OCI-LY1 (cell line): ENCODE measurements around the gene IQSEC1.

Source experiments
- H2AFZ ChIP-seq: fragments of 200-600 bp; sonication (generic), shearing (Covaris generic); 2 replicates; pipeline ENCODE4 v1.6.0; 2014; ENCODE audit warnings: antibody characterized with exemption, mild to moderate bottlenecking, low read length
- H3F3A ChIP-seq: fragments of 200-600 bp; sonication (generic), shearing (Covaris generic); 2 replicates; pipeline ENCODE4 v1.6.0; 2014; ENCODE audit warnings: mild to moderate bottlenecking, antibody characterized with exemption, low read length, moderate library complexity; ENCODE audit not compliant: insufficient read depth
- H3K27ac ChIP-seq: fragments of 200-600 bp; sonication (generic); 2 replicates; pipeline ENCODE4 v1.5.1; 2014; ENCODE audit warnings: low read length, mixed run types, mild to moderate bottlenecking, low read depth; ENCODE audit not compliant: poor library complexity, severe bottlenecking
- H3K27me3 ChIP-seq: fragments of 200-600 bp; sonication (generic); 2 replicates; pipeline ENCODE4 v1.6.0; 2014; ENCODE audit warnings: antibody characterized with exemption, mild to moderate bottlenecking, low read length, moderate library complexity; ENCODE audit not compliant: insufficient read depth
- H3K36me3 ChIP-seq: fragments of 200-600 bp; sonication (generic); 2 replicates; pipeline ENCODE4 v1.6.1; 2014; ENCODE audit warnings: mild to moderate bottlenecking, antibody characterized with exemption, low read length, moderate library complexity, mixed read lengths; ENCODE audit not compliant: insufficient read depth
- H3K4me1 ChIP-seq: fragments of 200-600 bp; sonication (generic); 2 replicates; pipeline ENCODE4 v1.5.1; 2014; ENCODE audit warnings: mild to moderate bottlenecking, low read length, moderate library complexity; ENCODE audit not compliant: insufficient read depth, severe bottlenecking
- H3K4me2 ChIP-seq: fragments of 200-600 bp; sonication (generic), shearing (Covaris generic); 2 replicates; pipeline ENCODE4 v1.6.1; 2014; ENCODE audit warnings: low read length
- H3K4me3 ChIP-seq: fragments of 200-600 bp; sonication (generic); 2 replicates; pipeline ENCODE4 v1.5.1; 2014; ENCODE audit warnings: low read length, low read depth, mild to moderate bottlenecking, mixed read lengths; ENCODE audit not compliant: poor library complexity, severe bottlenecking
- H3K79me2 ChIP-seq: fragments of 200-600 bp; shearing (Covaris generic); 2 replicates; pipeline ENCODE4 v1.6.1; 2016; ENCODE audit warnings: mixed run types, low read length, mixed read lengths; ENCODE audit not compliant: insufficient read depth
- H3K9ac ChIP-seq: fragments of 200-600 bp; sonication (generic), shearing (Covaris generic); 2 replicates; pipeline ENCODE4 v1.6.1; 2014; ENCODE audit warnings: mild to moderate bottlenecking, low read length, mixed read lengths
- H3K9me2 ChIP-seq: fragments of 200-600 bp; sonication (generic), shearing (Covaris generic); 2 replicates; pipeline ENCODE4 v1.6.1; 2014; ENCODE audit warnings: low read depth, mild to moderate bottlenecking, low read length, mixed read lengths
- H3K9me3 ChIP-seq: fragments of 200-600 bp; shearing (Covaris generic); 2 replicates; pipeline ENCODE4 v1.6.1; 2014; ENCODE audit warnings: low read length, mixed read lengths
- H4K20me1 ChIP-seq: fragments of 200-600 bp; sonication (generic), shearing (Covaris generic); 2 replicates; pipeline ENCODE4 v1.6.0; 2016; ENCODE audit warnings: mild to moderate bottlenecking, low read length; ENCODE audit not compliant: insufficient read depth
- CTCF ChIP-seq: fragments of 200-600 bp; sonication (generic), shearing (Covaris generic); IDR thresholded peaks from 2 replicates; pipeline ENCODE4 v1.5.1; 2017; ENCODE audit warnings: mild to moderate bottlenecking, antibody characterized with exemption, low read length, moderate library complexity, mixed read lengths
- EZH2 ChIP-seq: fragments of 200-600 bp; sonication (generic), shearing (Covaris generic); IDR thresholded peaks from 2 replicates; pipeline ENCODE4 v1.8.0; 2017; ENCODE audit warnings: borderline replicate concordance, mixed run types, mild to moderate bottlenecking, antibody characterized with exemption, low read length, moderate library complexity, mixed read lengths

Gene IQSEC1

GRCh38 chr3:12946251-12946648, 127.0 kb downstream of the IQSEC1 start:
- no peaks in the 10 kb centered on the region for H3K9me3 ChIP-seq
- H3K9me2 ChIP-seq: no peaks in the 10 kb centered on the region
- no peak overlapping the region for H3K4me2 ChIP-seq
- H3K4me3 ChIP-seq: no peak overlapping the region
- H3K79me2 ChIP-seq: no peaks in the 10 kb centered on the region
- H4K20me1 ChIP-seq: no peaks in the 10 kb centered on the region
- H3F3A ChIP-seq: no peaks in the 10 kb centered on the region
- TF ChIP-seq CTCF (no peak), EZH2 (no peak)
- no peak overlapping the region for H2AFZ ChIP-seq
- H3K9ac ChIP-seq: no peak overlapping the region
- H3K4me1 ChIP-seq: no peaks in the 10 kb centered on the region
- no peaks in the 10 kb centered on the region for H3K36me3 ChIP-seq
- H3K27me3 ChIP-seq: 0 out of 2 replicates have a peak, but pooled peaks cover 5% of the 10 kb centered on the region
- H3K27ac ChIP-seq: no peak overlapping the region

GRCh38 chr3:12944849-12945248, 128.4 kb downstream of the IQSEC1 start:
- H3K79me2 ChIP-seq: no peaks in the 10 kb centered on the region
- H3K4me1 ChIP-seq: no peaks in the 10 kb centered on the region
- H3K27ac ChIP-seq: no peak overlapping the region
- H3K4me3 ChIP-seq: no peak overlapping the region
- no peaks in the 10 kb centered on the region for H3K36me3 ChIP-seq
- H3K4me2 ChIP-seq: no peak overlapping the region
- H3K27me3 ChIP-seq: 0 out of 2 replicates have a peak, but pooled peaks cover 9% of the 10 kb centered on the region
- no peak overlapping the region for H3K9ac ChIP-seq
- H3F3A ChIP-seq: no peaks in the 10 kb centered on the region
- no peaks in the 10 kb centered on the region for H4K20me1 ChIP-seq
- TF ChIP-seq EZH2: no peak
- TF ChIP-seq CTCF: no peak
- no peak overlapping the region for H2AFZ ChIP-seq
- no peaks in the 10 kb centered on the region for H3K9me3 ChIP-seq
- no peaks in the 10 kb centered on the region for H3K9me2 ChIP-seq

- TF ChIP-seq CTCF (no peak), EZH2 (no peak)
- Histone ChIP-seq H2AFZ (no peak overlapping the region), H3K4me2 (no peak overlapping the region), H3K79me2 (no peaks in the 10 kb centered on the region), H3K4me3 (no peak overlapping the region), H3K9ac (no peak overlapping the region), H3K4me1 (no peaks in the 10 kb centered on the region), H3K9me3 (no peaks in the 10 kb centered on the region), H3K9me2 (no peaks in the 10 kb centered on the region), H3K27me3 (0 out of 2 replicates have a peak, but pooled peaks cover 9% of the 10 kb centered on the region), H3F3A (no peaks in the 10 kb centered on the region), H3K27ac (no peak overlapping the region), H3K36me3 (no peaks in the 10 kb centered on the region), H4K20me1 (no peaks in the 10 kb centered on the region)
Measured at GRCh38 chr3:12944413-12944812, 128.8 kb downstream of the IQSEC1 start.
